Stimulated activated CD4-positive, alpha-beta T cell treated with anti-CD3 and anti-CD28 coated beads, TNF-alpha, amount 100 ng/mL, for 4 hours (primary cell): ENCODE results near the gene TMEM156.
"Not testable (repeated sequence)": the region's sequence is repeated elsewhere in the genome, so short reads cannot be mapped to it uniquely, and the experiment has no call there.

Experiments
- DNase-seq, 3 experiments: peaks; one replicate each; pipeline ENCODE4 v3.0.0-alpha.2; 2020; ENCODE audit warnings: low read depth in 3 of 3

Gene TMEM156

GRCh38 chr4:38993683-38994082 lies 38.5 kb downstream of the TMEM156 start:
- no peak for DNase-seq

DNA sequence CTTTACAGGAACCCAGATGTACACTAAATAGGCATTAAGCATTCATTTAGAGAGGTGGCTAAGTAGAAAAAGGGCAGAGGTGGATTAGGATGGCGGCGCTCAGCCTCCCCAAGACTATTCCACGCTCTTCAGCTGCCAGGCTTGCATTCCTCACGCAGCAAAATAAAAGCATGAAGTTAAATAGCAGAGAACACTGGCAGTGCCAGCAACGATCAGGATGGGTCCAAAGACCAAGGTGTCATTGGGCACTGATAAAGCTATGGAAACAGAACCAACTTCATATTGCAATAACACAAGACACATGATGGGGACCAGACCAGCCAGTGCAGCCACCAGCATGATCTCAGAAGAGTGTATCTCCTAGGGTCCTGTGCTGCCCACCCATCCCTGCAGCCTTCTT lies 42.0 kb downstream of the TMEM156 start:
- no peak for DNase-seq

GRCh38 chr4:38989487-38989886 lies 42.7 kb downstream of the TMEM156 start:
- no peak for DNase-seq

DNA sequence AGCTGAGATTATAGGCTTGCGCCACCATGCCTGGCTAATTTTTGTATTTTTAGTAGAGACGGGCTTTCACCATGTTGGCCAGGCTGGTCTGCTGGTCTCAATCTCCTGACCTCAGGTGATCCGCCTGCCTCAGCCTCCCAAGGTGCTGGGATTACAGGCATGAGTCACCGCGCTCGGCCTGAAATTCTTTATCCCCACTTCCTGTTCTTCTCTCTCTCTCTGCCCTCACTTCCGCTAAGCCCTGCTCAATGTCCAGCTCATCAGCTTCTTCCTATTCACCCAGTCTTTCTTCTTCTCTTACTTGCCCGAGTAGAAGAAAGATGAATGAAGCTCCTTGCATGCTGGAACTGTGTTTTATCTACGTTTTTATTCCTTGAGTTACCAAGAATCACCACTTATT lies 43.9 kb downstream of the TMEM156 start:
- not testable (repeated sequence) for DNase-seq

- DNase-seq = no peak
Measured at GRCh38 chr4:38987491-38987890, 44.7 kb downstream of the TMEM156 start.

DNA sequence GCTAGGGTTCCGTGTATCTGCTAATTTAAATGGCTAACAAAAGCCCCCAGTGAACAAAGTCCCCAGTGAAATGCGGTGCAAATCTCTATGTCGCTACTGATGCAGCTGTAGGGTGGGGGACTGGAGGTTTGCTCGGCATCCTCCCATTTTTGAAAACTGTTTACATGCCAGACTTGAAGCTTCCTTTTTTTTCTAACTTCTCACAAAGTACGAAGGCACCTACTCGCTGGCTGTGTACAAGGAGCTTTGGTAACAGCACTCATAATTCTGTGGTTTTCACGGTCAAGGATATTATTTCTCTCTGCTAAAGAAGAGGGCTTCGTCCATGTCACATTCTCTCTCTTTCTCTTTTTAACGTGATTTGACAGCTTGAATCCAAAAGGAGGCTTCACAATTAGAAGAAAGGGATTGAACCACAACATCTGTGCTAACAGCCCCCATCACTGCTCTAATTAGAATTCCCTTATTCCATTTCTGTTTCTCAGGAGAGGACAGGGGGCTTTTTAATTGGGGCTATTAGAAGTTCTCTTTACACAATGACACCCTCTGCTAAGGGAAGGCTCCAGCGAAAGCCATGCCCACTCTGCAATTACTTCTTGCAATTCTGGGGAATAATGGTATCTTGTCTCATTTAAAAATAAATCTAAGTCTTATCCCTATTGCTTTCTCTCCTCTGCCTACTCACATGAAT lies 46.7 kb downstream of the TMEM156 start:
- DNase-seq = no peak

- no peak for DNase-seq
Measured at GRCh38 chr4:38983787-38984598, 48.2 kb downstream of the TMEM156 start.

GRCh38 chr4:38983291-38983690 lies 48.9 kb downstream of the TMEM156 start:
- DNase-seq = no peak

DNA sequence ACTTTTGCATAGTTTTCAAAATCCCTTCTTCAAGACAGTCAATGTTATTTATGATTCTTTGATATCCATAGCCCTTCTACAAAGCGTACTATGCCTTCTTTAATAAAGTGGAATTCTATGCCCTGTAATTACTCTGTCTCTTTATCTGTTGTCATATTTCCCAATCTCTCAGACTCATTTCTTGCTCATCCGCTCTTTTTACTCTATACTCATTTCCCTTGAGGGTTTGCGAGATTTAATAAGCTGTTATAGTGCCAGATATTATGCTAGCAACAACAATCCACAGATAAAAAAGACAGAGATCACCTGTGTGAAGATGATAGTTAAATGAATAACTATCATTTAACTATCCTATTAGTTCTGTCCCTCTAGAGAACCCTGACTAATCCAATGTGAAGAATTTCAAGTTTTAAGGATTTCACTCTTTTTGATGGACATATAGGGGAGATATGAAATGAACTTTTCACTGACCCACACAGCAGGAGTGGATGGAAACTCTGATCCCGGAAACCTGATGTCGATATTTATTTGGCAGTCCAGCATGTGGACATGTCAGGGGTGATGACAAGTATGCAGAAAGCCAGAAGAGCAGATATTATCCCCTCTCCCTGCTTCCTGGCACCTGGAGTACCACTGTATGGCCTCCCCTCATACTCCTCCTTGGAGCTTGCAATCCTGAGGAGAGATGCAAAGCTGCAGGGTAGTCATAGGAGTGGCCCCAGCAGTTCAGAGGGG lies 49.7 kb downstream of the TMEM156 start:
- no peak for DNase-seq

DNA sequence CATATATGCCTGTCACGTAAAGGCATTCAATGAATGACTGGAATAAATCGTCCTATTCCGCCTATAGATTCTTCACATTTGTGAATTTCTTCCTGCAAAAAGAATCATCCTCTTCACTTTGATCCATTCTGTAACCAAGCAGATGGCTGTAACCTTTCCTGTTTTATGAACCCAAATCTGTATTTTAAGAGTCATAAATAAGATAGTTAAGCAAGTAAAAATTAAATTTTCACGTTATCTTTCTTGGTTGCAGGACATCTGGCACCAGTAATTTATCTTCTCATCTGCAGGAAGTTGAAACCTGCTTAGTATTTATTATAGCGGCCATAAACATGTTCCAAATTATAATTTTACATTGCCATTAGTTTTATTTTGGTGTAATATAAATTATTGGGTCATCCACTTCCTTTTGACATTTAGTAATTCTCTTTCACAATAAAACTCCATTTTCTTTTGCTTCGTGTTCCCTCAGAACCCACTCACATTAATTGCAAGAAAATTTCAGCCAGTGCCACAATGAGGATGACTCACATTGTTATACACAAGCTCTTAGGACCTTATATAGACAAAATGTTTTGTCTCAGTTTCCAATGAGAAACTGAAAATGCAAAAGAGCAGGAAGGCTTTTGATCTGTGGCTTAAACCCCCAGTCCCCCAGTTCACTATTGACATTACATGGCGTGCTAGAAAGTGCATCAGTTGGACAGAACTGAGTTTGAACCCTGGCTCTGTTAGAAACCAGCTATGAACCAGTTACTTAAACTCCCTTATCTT lies 51.1 kb downstream of the TMEM156 start:
- no peak for DNase-seq

DNA sequence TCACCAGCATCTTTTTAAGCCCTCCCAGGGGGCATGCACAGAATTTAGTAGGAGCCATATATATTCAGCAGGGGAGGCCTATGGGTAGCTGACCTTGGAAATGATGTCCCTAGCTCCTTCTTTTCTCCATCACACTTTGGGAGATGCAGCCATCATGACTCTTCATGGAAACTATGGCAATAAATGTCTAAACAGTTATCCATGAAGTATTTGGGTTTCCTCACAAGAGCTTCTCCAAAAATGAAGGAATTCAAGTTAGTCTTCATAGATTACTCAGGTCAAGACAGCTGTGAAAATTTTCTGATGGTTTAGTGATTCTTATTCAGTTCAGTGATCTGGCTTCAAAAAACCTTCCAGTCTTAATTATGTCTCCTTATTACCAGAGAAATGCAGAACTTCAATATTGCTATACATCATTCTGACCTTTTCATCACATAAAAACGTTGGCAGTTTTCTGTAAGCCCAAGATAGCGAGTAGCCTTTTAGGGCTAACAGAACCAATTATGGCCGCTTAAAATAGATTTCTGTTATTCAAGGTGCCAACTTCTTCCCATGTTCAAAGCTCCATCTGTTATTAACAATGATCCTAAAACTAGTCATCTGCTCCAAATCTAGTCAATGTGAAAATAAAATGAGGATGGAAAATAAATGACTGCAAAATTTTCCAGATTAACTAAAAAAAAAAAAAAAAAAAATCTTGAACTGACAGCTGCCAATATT lies 52.5 kb downstream of the TMEM156 start:
- DNase-seq = no peak

DNA sequence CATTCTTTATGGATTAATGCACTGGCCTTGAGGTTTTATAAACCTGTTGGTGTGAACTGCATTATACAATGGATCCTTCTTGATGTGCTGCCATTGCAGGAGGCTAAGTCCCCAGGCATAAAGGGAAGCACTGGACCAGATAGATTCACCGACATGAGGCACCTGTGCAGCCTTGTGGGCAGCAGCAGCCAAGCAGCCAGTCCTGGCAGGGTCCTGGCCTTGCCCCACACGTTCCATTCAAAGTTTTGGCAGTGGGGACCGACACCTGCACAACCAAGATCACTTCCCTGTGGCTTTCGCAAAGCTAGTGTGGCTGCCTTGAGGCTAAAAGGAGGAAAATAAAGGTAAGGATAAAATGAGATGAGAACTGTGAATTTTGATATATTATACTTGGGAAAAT lies 53.1 kb downstream of the TMEM156 start:
- DNase-seq = no peak

DNA sequence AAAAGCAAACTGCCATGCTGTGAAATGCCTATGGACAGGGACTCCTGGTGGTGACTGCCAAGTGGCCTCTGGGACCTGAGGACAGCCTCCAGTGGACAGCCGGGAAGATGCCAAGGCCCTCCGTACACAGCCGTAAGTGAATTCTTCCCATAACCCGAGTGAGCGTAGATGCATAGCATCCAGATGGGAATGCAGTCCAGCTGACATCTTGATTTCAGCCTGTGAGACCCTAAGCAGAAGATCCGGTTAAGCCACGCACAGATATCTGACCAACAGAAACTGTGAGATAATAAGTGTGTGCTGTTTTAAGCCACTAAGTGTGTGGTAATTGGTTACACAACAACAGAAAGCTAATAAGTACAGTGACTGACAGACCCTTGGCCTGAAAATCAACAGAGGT lies 55.9 kb downstream of the TMEM156 start:
- DNase-seq = no peak

GRCh38 chr4:38968668-38969067 lies 63.5 kb downstream of the TMEM156 start:
- DNase-seq = no peak

GRCh38 chr4:38967260-38968095 lies 64.7 kb downstream of the TMEM156 start:
- no peak for DNase-seq

- no peak for DNase-seq
Measured at GRCh38 chr4:38965866-38966265, 66.3 kb downstream of the TMEM156 start.

- DNase-seq = no peak
Measured at GRCh38 chr4:38964942-38965775, 67.0 kb downstream of the TMEM156 start.

DNA sequence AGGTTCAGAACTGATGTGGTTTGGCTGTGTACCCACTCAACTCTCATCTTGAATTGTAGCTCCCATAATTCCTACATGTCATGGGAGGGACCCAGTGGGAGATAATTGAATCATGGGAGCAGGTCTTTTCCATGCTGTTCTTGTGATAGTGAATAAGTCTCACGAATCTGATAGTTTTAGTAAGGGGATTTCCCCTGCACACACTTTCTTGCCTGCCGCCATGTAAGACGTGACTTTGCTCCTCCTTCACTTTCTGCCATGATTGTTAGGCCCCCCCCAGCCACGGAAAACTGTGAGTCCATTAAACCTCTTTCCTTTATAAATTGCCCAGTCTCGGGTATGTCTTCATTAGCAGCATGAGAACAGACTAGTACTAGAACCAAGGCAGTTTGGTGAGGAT lies 73.0 kb downstream of the TMEM156 start:
- DNase-seq = not testable (repeated sequence)

- no peak for DNase-seq
Measured at GRCh38 chr4:38958453-38959190, 73.6 kb downstream of the TMEM156 start.
